OCI-LY1 (cell line): Measurements from ENCODE around the gene YPEL4.
"Not testable (repeated sequence)": the region's sequence is repeated elsewhere in the genome, so short reads cannot be mapped to it uniquely, and the experiment has no call there.

ENCODE experiments used
- H2AFZ ChIP-seq: fragments of 200-600 bp; sonication (generic), shearing (Covaris generic); 2 replicates; pipeline ENCODE4 v1.6.0; 2014; ENCODE audit warnings: antibody characterized with exemption, mild to moderate bottlenecking, low read length
- H3F3A ChIP-seq: fragments of 200-600 bp; sonication (generic), shearing (Covaris generic); 2 replicates; pipeline ENCODE4 v1.6.0; 2014; ENCODE audit warnings: mild to moderate bottlenecking, antibody characterized with exemption, low read length, moderate library complexity; ENCODE audit not compliant: insufficient read depth
- H3K27ac ChIP-seq: fragments of 200-600 bp; sonication (generic); 2 replicates; pipeline ENCODE4 v1.5.1; 2014; ENCODE audit warnings: low read length, mixed run types, mild to moderate bottlenecking, low read depth; ENCODE audit not compliant: poor library complexity, severe bottlenecking
- H3K27me3 ChIP-seq: fragments of 200-600 bp; sonication (generic); 2 replicates; pipeline ENCODE4 v1.6.0; 2014; ENCODE audit warnings: antibody characterized with exemption, mild to moderate bottlenecking, low read length, moderate library complexity; ENCODE audit not compliant: insufficient read depth
- H3K36me3 ChIP-seq: fragments of 200-600 bp; sonication (generic); 2 replicates; pipeline ENCODE4 v1.6.1; 2014; ENCODE audit warnings: mild to moderate bottlenecking, antibody characterized with exemption, low read length, moderate library complexity, mixed read lengths; ENCODE audit not compliant: insufficient read depth
- H3K4me1 ChIP-seq: fragments of 200-600 bp; sonication (generic); 2 replicates; pipeline ENCODE4 v1.5.1; 2014; ENCODE audit warnings: mild to moderate bottlenecking, low read length, moderate library complexity; ENCODE audit not compliant: insufficient read depth, severe bottlenecking
- H3K4me2 ChIP-seq: fragments of 200-600 bp; sonication (generic), shearing (Covaris generic); 2 replicates; pipeline ENCODE4 v1.6.1; 2014; ENCODE audit warnings: low read length
- H3K4me3 ChIP-seq: fragments of 200-600 bp; sonication (generic); 2 replicates; pipeline ENCODE4 v1.5.1; 2014; ENCODE audit warnings: low read length, low read depth, mild to moderate bottlenecking, mixed read lengths; ENCODE audit not compliant: poor library complexity, severe bottlenecking
- H3K79me2 ChIP-seq: fragments of 200-600 bp; shearing (Covaris generic); 2 replicates; pipeline ENCODE4 v1.6.1; 2016; ENCODE audit warnings: mixed run types, low read length, mixed read lengths; ENCODE audit not compliant: insufficient read depth
- H3K9ac ChIP-seq: fragments of 200-600 bp; sonication (generic), shearing (Covaris generic); 2 replicates; pipeline ENCODE4 v1.6.1; 2014; ENCODE audit warnings: mild to moderate bottlenecking, low read length, mixed read lengths
- H3K9me2 ChIP-seq: fragments of 200-600 bp; sonication (generic), shearing (Covaris generic); 2 replicates; pipeline ENCODE4 v1.6.1; 2014; ENCODE audit warnings: low read depth, mild to moderate bottlenecking, low read length, mixed read lengths
- H3K9me3 ChIP-seq: fragments of 200-600 bp; shearing (Covaris generic); 2 replicates; pipeline ENCODE4 v1.6.1; 2014; ENCODE audit warnings: low read length, mixed read lengths
- H4K20me1 ChIP-seq: fragments of 200-600 bp; sonication (generic), shearing (Covaris generic); 2 replicates; pipeline ENCODE4 v1.6.0; 2016; ENCODE audit warnings: mild to moderate bottlenecking, low read length; ENCODE audit not compliant: insufficient read depth
- CTCF ChIP-seq: fragments of 200-600 bp; sonication (generic), shearing (Covaris generic); IDR thresholded peaks from 2 replicates; pipeline ENCODE4 v1.5.1; 2017; ENCODE audit warnings: mild to moderate bottlenecking, antibody characterized with exemption, low read length, moderate library complexity, mixed read lengths
- EZH2 ChIP-seq: fragments of 200-600 bp; sonication (generic), shearing (Covaris generic); IDR thresholded peaks from 2 replicates; pipeline ENCODE4 v1.8.0; 2017; ENCODE audit warnings: borderline replicate concordance, mixed run types, mild to moderate bottlenecking, antibody characterized with exemption, low read length, moderate library complexity, mixed read lengths

YPEL4 gene

GRCh38 chr11:57649826-57650738 is at the start of gene YPEL4:
Gene YPEL4, minus strand, starts transcription at chr11:57649912. Its CDS starts 2,805 bp downstream, at chr11:57647107.
- no peak within 1 kb of the TSS for H3K27ac ChIP-seq
- no peaks in the 10 kb centered on the region for H3K79me2 ChIP-seq
- no peak within 1 kb of the TSS for H3K4me2 ChIP-seq
- no peak within 1 kb of the TSS for H3K9ac ChIP-seq
- H3K4me3 ChIP-seq, result no peak within 1 kb of the TSS
- H2AFZ ChIP-seq, result no peak within 1 kb of the TSS
- no peaks in the 10 kb centered on the region for H3K9me3 ChIP-seq
- peaks cover 5% of the 10 kb centered on the region for H3K4me1 ChIP-seq
- H4K20me1 ChIP-seq, result no peaks in the 10 kb centered on the region
- TF ChIP-seq CTCF, result no peak
- TF ChIP-seq EZH2, result no peak
- H3K9me2 ChIP-seq, result no peaks in the 10 kb centered on the region
- H3K27me3 ChIP-seq, result 0 out of 2 replicates have a peak, but pooled peaks cover 4% of the 10 kb centered on the region
- H3K36me3 ChIP-seq, result no peaks in the 10 kb centered on the region
- H3F3A ChIP-seq, result no peaks in the 10 kb centered on the region

- H3K4me2 ChIP-seq, result no peak overlapping the region
- no peaks in the 10 kb centered on the region for H3K27me3 ChIP-seq
- no peaks in the 10 kb centered on the region for H3K4me1 ChIP-seq
- no peak overlapping the region for H3K27ac ChIP-seq
- no peak for TF ChIP-seq EZH2
- TF ChIP-seq CTCF, result no peak
- no peaks in the 10 kb centered on the region for H3K9me2 ChIP-seq
- H4K20me1 ChIP-seq, result no peaks in the 10 kb centered on the region
- no peak overlapping the region for H2AFZ ChIP-seq
- no peak overlapping the region for H3K9ac ChIP-seq
- H3F3A ChIP-seq, result no peaks in the 10 kb centered on the region
- H3K79me2 ChIP-seq, result no peaks in the 10 kb centered on the region
- H3K36me3 ChIP-seq, result peaks cover 76% of the 10 kb centered on the region
- H3K9me3 ChIP-seq, result no peaks in the 10 kb centered on the region
- H3K4me3 ChIP-seq, result no peak overlapping the region
Observed at GRCh38 chr11:57698843-57699365, 49.2 kb upstream of the YPEL4 start.

GRCh38 chr11:57690474-57690873 is 40.8 kb upstream of the YPEL4 start:
- H3K9me3 ChIP-seq, H3F3A ChIP-seq, H3K79me2 ChIP-seq, H3K27me3 ChIP-seq, H3K9me2 ChIP-seq, H3K4me2 ChIP-seq, H3K27ac ChIP-seq, H3K9ac ChIP-seq, H3K4me3 ChIP-seq, H3K4me1 ChIP-seq, H2AFZ ChIP-seq, H4K20me1 ChIP-seq: not testable (repeated sequence)
- peaks cover 86% of the 10 kb centered on the region for H3K36me3 ChIP-seq
